Epithelial cell of esophagus (primary cell): ENCODE results near the gene MRTFB.

Experiments
- DNase-seq: peaks from one replicate; pipeline ENCODE4 v3.0.0; 2010; ENCODE audit warnings: low read depth
- H3K4me3 ChIP-seq: 2 replicates; pipeline ENCODE4 v1.5.1; 2011; ENCODE audit warnings: mild to moderate bottlenecking, low read length, control low read depth
- TF ChIP-seq, protein P1 (sequence below): IDR thresholded peaks from 2 replicates; pipeline ENCODE4 v1.5.1; 2011; ENCODE audit warnings: low read depth, mild to moderate bottlenecking, low read length, control low read depth, inconsistent platforms; ENCODE audit not compliant: insufficient read depth; ENCODE audit errors: missing control alignments

The MRTFB gene

DNA sequence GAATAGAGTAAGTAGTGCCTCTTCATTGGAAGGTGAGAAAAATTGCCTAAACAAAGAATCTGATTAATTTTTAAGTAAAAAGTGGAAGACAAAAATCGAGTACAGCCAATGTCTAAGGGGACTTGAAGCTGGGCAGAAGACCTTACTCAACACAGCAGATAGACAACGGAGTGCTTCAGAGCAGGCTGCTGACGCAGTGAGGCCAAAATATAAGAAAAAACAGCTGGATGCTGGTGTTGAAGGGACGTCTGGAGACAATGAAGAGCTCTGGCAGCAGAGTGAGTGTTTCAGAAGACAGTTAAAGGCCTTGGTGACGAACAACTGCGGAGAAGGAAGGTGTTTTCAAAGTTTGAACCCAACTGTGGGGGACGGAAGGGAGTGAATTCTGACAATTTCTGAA lies 169.8 kb downstream of the MRTFB start:
- DNase-seq: no peak
- TF ChIP-seq, protein P1, sequence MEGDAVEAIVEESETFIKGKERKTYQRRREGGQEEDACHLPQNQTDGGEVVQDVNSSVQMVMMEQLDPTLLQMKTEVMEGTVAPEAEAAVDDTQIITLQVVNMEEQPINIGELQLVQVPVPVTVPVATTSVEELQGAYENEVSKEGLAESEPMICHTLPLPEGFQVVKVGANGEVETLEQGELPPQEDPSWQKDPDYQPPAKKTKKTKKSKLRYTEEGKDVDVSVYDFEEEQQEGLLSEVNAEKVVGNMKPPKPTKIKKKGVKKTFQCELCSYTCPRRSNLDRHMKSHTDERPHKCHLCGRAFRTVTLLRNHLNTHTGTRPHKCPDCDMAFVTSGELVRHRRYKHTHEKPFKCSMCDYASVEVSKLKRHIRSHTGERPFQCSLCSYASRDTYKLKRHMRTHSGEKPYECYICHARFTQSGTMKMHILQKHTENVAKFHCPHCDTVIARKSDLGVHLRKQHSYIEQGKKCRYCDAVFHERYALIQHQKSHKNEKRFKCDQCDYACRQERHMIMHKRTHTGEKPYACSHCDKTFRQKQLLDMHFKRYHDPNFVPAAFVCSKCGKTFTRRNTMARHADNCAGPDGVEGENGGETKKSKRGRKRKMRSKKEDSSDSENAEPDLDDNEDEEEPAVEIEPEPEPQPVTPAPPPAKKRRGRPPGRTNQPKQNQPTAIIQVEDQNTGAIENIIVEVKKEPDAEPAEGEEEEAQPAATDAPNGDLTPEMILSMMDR: no peak
- no peak overlapping the region for H3K4me3 ChIP-seq

DNA sequence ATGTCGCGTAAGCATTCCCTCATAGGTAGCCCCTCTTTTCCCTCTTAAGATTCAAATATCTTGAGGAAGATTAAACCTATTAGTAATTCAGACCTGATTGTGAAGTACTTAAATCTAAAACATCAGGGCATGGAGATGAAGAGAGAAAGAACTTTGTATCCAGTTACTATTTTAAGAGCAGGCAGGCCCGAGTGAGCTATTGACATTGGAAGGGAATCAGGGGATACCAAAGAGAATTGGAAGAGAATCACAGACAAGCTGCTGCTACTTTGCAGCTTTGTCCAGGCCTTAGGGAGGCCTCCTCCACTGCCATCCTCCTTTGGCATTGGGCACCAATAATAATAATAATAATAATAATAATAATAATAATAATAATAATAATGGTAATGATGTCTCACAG lies 170.5 kb downstream of the MRTFB start:
- TF ChIP-seq, protein P1: no peak
- DNase-seq: no peak
- H3K4me3 ChIP-seq: no peak overlapping the region

DNA sequence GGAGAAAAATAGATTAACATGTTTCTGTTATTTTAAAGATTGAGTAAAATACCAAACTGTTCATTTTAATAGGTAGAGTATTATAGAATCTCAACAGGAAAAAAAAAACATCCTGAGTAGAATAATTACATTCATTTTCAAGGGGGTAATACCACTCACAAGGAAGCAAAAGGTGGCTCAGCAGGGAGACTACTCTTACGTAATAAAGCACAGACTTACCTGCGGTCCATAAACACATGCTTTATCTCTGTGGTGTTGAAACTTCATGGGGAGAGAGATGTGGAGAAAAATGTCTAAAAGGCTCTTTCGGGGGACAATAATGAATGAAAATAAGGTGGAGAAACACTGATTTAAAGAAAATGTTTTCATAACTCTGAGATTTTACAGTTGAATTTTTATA lies 171.7 kb downstream of the MRTFB start:
- TF ChIP-seq, protein P1: no peak
- no peak overlapping the region for H3K4me3 ChIP-seq

DNA sequence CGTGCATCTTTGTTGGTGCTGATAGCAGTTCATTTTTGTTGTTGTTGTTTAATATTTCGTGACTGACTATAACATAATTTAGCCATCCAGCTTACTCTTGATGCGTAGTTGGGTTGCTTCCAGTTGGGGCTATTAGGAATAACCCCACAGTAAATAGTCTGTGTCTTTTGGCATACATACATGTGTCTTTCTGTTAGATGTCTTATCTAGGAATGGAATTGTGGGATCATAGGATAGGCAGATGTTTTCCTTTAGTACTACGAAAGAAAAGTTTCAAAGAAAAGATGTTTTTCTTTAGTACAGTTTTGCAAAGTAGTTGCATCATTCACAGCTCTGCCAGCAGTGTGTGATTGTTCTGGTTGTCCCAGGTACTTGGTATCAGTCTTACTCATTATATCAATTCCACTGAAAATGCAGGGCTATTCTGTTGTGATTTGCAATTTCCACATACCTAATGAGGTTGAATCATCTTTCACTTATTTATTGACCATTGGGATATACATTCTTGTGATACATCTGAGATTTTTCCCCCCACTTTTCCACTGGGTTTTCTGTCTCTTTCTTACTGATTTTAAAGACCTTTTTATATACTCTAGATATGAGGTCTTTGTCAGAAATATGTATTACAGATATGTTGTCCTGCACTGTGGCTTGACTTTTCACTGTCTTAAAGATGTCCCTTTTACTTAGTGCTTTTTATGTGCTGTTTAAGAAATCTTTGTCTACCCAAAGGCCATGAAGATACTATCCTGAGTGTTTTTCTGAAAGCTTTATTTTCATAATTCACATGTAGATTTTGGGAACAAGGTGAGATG lies 173.3 kb downstream of the MRTFB start:
- DNase-seq: peak; percentile 6

More for the DNA sequence above, 171.7 kb downstream of the MRTFB start:
- no peak for DNase-seq

DNA sequence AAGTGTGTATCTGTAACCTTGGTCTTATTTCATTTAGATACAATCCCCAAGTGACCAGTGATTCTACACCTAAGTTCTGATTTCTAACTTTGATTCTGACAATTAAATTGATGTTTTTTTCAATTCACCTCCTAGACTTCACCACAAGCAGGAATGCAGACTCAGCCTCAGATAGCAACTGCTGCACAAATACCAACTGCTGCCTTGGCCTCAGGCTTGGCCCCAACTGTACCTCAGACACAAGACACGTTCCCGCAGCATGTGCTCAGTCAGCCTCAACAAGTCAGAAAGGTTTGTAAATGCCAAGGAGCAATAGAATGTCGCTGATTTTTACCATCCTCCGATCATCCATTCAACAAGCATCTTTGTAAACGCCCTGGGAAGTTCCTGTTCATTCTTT lies 177.7 kb downstream of the MRTFB start:
- H3K4me3 ChIP-seq: no peak overlapping the region

More for the DNA sequence above, 173.3 kb downstream of the MRTFB start:
- TF ChIP-seq, protein P1: no peak
- H3K4me3 ChIP-seq: no peak overlapping the region

DNA sequence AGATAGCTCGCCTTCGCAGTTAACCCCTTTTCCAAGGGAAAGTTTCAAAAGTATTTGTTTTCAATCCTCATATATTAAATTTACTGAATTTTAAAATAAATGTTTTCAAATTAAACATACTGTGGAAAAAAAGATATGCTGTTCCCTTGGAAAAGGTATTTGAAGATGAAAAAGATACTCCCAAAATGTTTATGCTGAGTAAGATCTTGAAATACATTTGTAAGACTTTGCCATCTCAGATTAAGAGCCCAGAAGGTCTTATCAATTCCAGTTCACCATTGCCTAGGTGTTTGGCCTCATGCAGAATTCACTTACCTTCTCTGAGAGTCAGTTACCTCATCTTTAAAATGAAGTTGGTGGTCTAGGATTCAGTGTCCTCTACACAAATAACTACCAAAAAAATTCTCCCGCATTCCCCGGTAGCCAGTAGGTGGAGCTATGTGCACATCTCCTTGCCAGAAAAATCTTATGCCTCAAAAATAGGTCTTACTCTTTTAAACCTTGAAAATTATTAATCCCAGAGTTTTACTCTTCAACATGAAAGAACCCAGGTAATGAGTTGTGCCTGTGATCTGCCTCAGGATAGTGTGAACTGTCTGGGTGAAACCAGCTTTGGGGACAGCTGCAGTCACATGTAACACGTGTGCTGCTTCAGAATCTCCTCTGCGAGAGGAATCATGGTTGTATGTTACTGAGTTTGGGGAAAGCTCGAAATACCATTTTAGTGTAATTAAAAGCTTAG lies 178.3 kb downstream of the MRTFB start:
- peak; percentile 46 for DNase-seq
- TF ChIP-seq, protein P1: peak; percentile 89
- no peak overlapping the region for H3K4me3 ChIP-seq

More for the DNA sequence above, 177.7 kb downstream of the MRTFB start:
- TF ChIP-seq, protein P1: no peak
- no peak for DNase-seq

DNA sequence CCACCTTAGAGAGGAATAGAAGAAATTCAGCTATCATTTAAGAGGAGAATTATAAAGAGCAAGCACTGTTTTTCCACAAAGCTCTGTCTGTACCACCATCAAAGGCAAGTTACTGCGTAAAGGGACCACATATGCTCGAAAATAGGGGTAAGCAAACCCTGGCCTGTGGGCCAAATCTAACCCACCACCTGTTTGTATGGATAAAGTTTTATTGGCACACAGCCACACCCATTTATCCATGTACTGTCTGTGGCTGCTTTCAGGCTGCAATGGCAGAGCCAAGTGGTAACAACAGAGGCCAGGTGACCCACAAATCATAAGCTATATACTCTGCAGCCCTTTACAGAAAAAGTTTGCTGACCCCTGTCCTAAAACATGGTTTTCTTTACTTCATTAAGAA lies 180.3 kb downstream of the MRTFB start:
- H3K4me3 ChIP-seq: no peak overlapping the region
- no peak for DNase-seq
- TF ChIP-seq, protein P1: no peak
